Cardiac muscle cell (in vitro differentiated cells and primary cell): ENCODE data around the gene KLHDC7B. TPM values are rescaled to one million over a fixed set of nuclear protein-coding genes. Genes with fewer than 3 reads are reported as not detected.
"Not testable (repeated sequence)": the region's sequence is repeated elsewhere in the genome, so short reads cannot be mapped to it uniquely, and the experiment has no call there.

Experiments used
- DNase-seq, 2 donors: peaks; one replicate each; pipeline versions ENCODE4 v3.0.0 to v3.0.0-alpha.2; 2010 to 2017; ENCODE audit warnings: low read depth in 1 of 2, low spot score in 1 of 2
- H3K27ac ChIP-seq: fragments of 200-600 bp; sonication (generic); 2 replicates; pipeline ENCODE4 v1.5.1; 2016
- H3K27me3 ChIP-seq: fragments of 200-600 bp; sonication (generic); 2 replicates; pipeline ENCODE4 v1.6.0; 2016; ENCODE audit warnings: control low read depth
- H3K36me3 ChIP-seq: fragments of 200-600 bp; sonication (generic); 2 replicates; pipeline ENCODE4 v1.5.1; 2016; ENCODE audit warnings: control low read depth
- H3K4me1 ChIP-seq: fragments of 200-600 bp; sonication (generic); 2 replicates; pipeline ENCODE4 v1.8.1; 2017; ENCODE audit warnings: low read depth, mild to moderate bottlenecking, mixed run types
- H3K4me3 ChIP-seq: fragments of 200-600 bp; sonication (generic); 2 replicates; pipeline ENCODE4 v1.5.1; 2016; ENCODE audit warnings: mild to moderate bottlenecking
- H3K9me3 ChIP-seq: fragments of 200-600 bp; sonication (generic); 2 replicates; pipeline ENCODE4 v1.5.1; 2017; ENCODE audit warnings: low read depth, mild to moderate bottlenecking, control low read depth
- polyA plus RNA-seq: library from polyadenylated mRNA; unstranded; fragments of >200 nt; fragmentation: Nextera tagmentation; extraction: Ambion mirVana; gene quantifications from 2 replicates; pipeline ENCODE4 v1.2.1, GENCODE V29; 2016
- total RNA-seq: library from RNA; depleted of rRNA; stranded (reverse); fragments of >200 nt; gene quantifications from 2 replicates; pipeline ENCODE4 v1.2.3, GENCODE V29; 2016
- TF ChIP-seq, protein P1 (sequence below): IDR thresholded peaks from 2 replicates; pipeline ENCODE4 v1.5.1; 2012; ENCODE audit warnings: low read depth, mild to moderate bottlenecking, low read length

Gene KLHDC7B
- total and polyA plus RNA-seq, 2 experiments from 2014 or later = 0.18 to 0.45 TPM

DNA sequence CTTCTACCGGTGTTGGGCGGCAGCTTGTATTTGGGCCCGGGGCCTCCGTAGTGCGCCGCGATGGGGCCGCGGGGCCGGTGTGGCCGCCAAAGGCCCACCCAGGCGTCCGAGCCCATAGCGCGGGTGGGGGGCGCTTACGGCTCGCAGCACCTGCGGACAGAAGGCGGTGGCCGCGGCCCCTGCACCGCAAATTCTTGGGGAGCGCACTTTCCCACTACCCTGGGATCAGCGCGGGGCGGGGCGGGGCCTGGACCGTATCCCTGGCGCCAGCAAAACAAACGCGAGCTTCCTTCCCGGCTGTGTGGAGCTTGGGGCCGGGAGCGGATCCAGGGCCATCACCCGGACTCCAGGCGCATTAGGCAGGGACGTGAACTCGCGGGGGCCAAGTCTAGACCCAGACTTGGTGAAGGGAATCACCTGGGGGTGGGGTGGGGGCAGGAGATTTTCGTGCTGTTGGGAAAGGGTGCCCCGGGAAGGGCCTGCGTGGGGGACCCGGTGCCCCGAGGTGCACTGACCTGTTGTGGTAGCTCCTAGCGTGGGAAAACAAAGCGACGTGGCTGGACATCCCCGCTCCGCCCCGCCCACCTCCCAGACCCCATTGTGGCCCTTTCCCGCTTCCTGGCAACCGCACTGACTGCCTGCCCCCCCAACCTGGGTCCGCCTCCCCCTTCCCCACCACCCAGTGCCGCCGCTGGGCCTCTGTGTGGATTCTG is 13.6 kb upstream of the KLHDC7B start:
- Histone ChIP-seq H3K36me3 (no peaks in the 10 kb centered on the region), H3K4me1 (peaks cover 16% of the 10 kb centered on the region), H3K4me3 (peak overlapping the region; percentile 42), H3K27ac (no peak overlapping the region), H3K9me3 (no peaks in the 10 kb centered on the region), H3K27me3 (peaks cover 27% of the 10 kb centered on the region)
- DNase-seq = peak; percentile 64 to 84
- TF ChIP-seq, protein P1, sequence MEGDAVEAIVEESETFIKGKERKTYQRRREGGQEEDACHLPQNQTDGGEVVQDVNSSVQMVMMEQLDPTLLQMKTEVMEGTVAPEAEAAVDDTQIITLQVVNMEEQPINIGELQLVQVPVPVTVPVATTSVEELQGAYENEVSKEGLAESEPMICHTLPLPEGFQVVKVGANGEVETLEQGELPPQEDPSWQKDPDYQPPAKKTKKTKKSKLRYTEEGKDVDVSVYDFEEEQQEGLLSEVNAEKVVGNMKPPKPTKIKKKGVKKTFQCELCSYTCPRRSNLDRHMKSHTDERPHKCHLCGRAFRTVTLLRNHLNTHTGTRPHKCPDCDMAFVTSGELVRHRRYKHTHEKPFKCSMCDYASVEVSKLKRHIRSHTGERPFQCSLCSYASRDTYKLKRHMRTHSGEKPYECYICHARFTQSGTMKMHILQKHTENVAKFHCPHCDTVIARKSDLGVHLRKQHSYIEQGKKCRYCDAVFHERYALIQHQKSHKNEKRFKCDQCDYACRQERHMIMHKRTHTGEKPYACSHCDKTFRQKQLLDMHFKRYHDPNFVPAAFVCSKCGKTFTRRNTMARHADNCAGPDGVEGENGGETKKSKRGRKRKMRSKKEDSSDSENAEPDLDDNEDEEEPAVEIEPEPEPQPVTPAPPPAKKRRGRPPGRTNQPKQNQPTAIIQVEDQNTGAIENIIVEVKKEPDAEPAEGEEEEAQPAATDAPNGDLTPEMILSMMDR = no peak

DNA sequence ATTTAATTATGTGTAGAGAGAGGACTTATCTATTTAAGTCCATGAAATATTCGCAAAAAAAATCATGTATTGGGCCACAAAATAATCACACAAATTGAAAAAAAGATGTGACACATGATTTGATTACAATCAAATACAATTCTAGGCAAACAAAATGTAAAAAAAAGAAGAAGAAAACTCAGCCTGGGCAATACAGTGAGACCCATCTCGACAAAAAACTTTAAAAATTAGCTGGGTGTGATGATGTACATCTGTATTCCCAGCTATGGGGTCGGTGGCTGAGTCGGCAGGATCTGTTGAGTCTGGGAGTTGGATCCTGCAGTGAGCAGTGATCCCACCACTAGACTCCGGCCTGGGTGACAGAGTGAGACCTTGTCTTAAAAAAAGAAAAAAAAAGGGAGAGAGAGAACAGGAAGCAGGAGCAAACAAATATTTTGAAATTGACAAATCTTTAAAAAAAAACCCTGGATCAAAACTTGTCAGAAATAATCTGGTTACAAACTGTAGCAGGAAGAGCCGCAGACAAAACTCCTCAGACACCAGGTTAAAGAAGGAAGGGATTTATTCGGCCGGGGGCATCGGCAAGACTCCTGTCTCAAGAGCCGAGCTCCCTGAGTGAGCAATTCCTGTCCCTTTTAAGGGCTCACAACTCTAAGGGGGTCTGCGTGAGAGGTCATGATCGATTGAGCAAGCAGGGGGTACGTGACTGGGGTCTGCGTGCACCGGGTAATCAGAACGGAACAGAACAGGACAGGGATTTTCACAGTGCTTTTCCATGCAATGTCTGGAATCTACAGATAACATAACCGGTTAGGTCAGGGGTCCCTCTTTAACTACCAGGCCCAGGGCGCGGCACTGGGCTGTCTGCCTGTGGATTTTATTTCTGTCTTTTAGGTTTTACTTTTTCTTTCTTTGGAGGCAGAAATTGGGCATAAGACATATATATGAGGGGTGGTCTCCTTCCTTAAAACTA is 12.6 kb upstream of the KLHDC7B start:
- no peaks in the 10 kb centered on the region for H3K36me3 ChIP-seq
- no peaks in the 10 kb centered on the region for H3K9me3 ChIP-seq
- H3K4me1 ChIP-seq = peaks cover 16% of the 10 kb centered on the region
- DNase-seq = no peak
- TF ChIP-seq, protein P1 = no peak
- H3K27me3 ChIP-seq = peaks cover 27% of the 10 kb centered on the region
- H3K27ac ChIP-seq = peak overlapping the region; percentile 87
- H3K4me3 ChIP-seq = no peak overlapping the region

DNA sequence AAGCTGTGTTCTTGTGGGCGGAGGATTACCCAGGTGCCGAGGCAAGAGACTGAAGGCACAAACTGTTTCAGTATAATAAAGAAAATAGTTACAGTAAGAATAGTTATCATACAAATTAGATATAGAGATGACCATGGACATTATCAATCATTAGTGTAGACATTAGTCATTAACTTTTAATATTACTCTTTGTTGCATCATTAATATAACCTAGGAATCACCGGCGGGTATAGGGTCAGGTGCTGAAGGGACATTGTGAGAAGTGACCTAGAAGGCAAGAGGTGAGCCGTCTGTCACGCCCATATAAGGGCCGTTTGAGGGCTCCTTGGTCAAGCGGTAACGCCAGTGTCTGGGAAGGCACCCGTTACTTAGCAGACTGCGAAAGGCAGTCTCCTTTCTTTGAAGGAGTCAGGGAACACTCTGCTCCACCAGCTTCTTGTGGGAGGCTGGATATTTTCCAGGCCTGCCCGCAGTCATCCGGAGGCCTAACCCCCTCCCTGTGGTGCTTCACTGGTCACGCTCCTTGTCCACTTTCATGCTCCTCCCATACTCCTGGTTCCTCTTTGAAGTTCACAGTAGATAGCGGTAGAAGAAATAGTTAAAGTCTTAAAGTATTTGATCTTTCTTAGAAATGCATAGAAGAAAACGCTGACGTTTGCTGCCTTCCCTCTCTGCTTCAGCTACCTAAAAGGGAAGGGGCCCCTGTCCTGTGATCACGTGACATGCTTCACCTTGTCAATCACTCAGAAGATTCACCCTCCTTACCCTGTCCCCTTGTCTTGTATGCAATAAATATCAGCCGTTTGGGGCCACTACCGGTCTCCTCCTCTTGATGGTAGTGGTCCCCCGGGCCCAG is 11.6 kb upstream of the KLHDC7B start:
- not testable (repeated sequence) for H3K4me3 ChIP-seq, H3K36me3 ChIP-seq, H3K9me3 ChIP-seq
- Histone ChIP-seq H3K4me1 (peaks cover 18% of the 10 kb centered on the region), H3K27ac (peak overlapping the region; percentile 87), H3K27me3 (peaks cover 27% of the 10 kb centered on the region)
- peak in 1 of 2 donors; percentile 87 for DNase-seq

DNA sequence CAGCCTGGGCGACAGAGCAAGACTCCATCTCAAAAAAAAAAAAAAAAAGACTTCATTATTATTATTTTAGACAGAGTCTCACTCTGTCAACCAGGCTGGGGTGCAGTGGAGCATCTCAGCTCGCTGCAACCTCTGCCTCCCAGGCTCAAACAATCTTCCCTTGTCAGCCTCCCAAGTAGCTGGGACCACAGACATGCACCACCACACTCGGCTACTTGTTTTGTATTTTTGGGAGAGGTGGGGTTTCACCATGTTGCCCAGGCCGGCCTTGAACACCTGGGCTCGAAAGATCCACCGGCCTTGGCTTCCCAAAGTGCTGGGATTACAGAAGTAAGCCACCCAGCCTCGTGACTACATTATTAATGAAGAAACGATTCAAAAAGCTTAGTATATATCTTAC is 10.6 kb upstream of the KLHDC7B start:
- TF ChIP-seq, protein P1 = no peak
- Histone ChIP-seq H3K27me3 (peaks cover 19% of the 10 kb centered on the region), H3K4me3 (no peak overlapping the region), H3K9me3 (no peaks in the 10 kb centered on the region), H3K36me3 (no peaks in the 10 kb centered on the region), H3K27ac (no peak overlapping the region), H3K4me1 (peaks cover 21% of the 10 kb centered on the region)
- no peak for DNase-seq

DNA sequence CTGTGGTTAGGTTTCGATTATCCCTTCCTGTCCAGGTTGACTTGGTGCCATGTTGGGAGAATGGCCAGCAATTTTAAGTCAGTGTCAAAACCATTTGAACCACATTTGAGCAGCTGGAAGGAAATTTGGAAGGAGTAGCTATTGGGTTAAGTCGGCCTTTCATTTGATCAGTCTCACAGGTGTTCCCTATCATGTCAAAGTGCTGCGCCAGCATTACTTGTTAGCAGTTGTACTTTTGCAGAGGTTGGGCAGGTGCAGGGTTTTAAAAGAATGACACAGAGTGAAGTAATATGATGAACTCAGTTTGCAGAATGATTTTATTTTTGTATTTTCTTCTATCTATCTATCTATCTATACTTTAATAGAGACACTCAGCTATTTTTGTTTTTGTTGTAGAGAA is 9.5 kb upstream of the KLHDC7B start:
- H3K27me3 ChIP-seq = peaks cover 8% of the 10 kb centered on the region
- TF ChIP-seq, protein P1 = no peak
- H3K27ac ChIP-seq = no peak overlapping the region
- no peak for DNase-seq
- no peaks in the 10 kb centered on the region for H3K9me3 ChIP-seq
- H3K4me3 ChIP-seq = no peak overlapping the region
- no peaks in the 10 kb centered on the region for H3K36me3 ChIP-seq
- peaks cover 21% of the 10 kb centered on the region for H3K4me1 ChIP-seq
